GM06990 (cell line): Measurements from ENCODE around the gene CRYBA2.

Experiments used
- DNase-seq: peaks from one replicate; pipeline ENCODE4 v3.0.0-alpha.2; 2011; ENCODE audit not compliant: insufficient read length; ENCODE audit errors: extremely low read depth
- H3K27me3 ChIP-seq: replicated peaks from 2 replicates; pipeline ENCODE4 v1.6.0; 2011; ENCODE audit warnings: low read length; ENCODE audit not compliant: control insufficient read depth, insufficient read depth
- H3K36me3 ChIP-seq: 2 replicates; pipeline ENCODE4 v1.5.1; 2011; ENCODE audit warnings: low read length; ENCODE audit not compliant: control insufficient read depth, insufficient read depth
- H3K4me3 ChIP-seq: replicated peaks from 2 replicates; pipeline ENCODE4 v1.5.1; 2011; ENCODE audit warnings: low read depth, mild to moderate bottlenecking, control low read depth, low read length
- TF ChIP-seq, protein P1 (sequence below): IDR thresholded peaks from 2 replicates; pipeline ENCODE4 v1.5.1; 2011; ENCODE audit warnings: low read length, control low read depth, mild to moderate bottlenecking, inconsistent platforms; ENCODE audit not compliant: insufficient read depth, poor library complexity, severe bottlenecking

Gene CRYBA2

DNA sequence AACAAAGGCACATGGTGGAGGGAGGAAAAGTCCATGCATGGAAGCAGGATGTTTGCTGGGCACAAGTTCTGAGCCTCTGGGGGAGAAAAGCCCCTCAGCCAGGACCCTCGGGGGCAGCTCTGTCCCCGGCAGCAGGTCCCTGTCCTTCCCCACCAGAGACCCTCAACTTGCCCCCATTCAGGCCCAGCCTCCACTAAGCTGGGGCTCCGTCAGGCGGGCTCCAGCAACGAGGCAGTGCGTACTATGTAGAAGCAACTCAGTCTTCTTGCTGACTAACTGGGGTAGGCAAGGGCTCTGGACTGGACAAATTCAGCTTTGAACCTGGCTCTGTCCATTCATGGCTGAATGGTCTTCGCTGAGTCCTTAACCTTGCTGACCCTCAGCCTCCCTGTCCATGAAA, 25.1 kb upstream of the CRYBA2 start:
- H3K27me3 ChIP-seq = peaks cover 1% of the 10 kb centered on the region; the same call in 1 of the 2 replicates
- TF ChIP-seq, protein P1, sequence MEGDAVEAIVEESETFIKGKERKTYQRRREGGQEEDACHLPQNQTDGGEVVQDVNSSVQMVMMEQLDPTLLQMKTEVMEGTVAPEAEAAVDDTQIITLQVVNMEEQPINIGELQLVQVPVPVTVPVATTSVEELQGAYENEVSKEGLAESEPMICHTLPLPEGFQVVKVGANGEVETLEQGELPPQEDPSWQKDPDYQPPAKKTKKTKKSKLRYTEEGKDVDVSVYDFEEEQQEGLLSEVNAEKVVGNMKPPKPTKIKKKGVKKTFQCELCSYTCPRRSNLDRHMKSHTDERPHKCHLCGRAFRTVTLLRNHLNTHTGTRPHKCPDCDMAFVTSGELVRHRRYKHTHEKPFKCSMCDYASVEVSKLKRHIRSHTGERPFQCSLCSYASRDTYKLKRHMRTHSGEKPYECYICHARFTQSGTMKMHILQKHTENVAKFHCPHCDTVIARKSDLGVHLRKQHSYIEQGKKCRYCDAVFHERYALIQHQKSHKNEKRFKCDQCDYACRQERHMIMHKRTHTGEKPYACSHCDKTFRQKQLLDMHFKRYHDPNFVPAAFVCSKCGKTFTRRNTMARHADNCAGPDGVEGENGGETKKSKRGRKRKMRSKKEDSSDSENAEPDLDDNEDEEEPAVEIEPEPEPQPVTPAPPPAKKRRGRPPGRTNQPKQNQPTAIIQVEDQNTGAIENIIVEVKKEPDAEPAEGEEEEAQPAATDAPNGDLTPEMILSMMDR = no peak
- no peak overlapping the region for H3K4me3 ChIP-seq
- DNase-seq = no peak
- H3K36me3 ChIP-seq = no peaks in the 10 kb centered on the region

DNA sequence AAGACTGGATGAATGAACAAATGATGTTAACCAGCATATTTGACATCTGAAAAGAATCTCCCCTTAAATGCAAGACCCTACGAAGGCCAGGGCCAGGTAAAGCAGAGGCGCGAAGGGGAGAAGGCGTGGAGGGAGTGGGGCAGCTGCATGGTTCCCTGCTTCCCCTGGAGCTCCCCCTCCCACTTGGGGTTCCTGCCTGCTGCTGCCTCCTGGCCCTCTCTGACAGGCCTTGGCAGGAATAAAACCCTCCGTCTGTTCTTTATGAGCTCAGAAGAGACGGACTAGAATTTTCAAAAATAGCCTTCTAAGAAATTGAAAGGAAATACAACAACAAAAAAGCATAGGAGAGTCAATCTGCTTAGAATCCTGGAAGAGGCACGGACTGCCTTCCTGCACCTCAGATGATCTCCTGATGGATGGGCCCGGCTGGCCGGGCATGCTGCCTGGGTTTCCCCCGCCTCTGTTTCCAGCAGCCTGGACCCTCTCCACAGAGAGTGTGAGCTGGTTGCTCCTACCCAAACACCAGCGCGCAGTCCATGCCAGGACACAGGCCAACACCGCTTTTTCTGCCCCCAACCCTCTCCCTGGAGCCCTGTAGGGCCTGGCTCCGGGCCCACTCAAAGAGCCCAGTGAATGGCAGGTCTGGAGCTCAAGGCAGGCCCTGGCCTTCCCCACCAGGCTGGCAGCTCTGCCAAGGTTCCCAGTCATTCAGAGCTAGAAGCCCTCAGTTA, 24.1 kb upstream of the CRYBA2 start:
- Histone ChIP-seq H3K36me3 (no peaks in the 10 kb centered on the region), H3K27me3 (peaks cover 1% of the 10 kb centered on the region; the same call in 1 of the 2 replicates), H3K4me3 (no peak overlapping the region)
- TF ChIP-seq, protein P1 = no peak
- DNase-seq = no peak

DNA sequence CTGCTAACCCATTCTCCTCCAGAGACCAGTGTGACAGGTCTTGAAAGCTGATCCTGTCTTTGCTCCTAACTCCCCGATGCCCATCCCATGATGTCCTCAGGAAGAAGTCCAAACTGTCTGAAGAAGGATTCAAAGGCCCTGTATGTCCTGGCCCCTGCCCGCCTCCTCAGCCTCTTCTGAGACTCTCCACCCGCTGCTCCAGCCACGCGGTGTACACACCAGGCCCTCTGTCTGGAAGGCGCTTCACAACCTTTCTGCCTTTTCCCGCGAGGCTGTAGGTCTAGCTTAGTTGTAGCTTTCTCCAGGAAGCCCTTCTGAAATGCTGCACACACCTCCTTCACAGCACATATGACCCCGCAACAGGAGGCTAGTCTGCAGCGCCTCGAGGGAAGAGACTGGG, 23.5 kb upstream of the CRYBA2 start:
- no peak for DNase-seq
- H3K4me3 ChIP-seq = no peak overlapping the region
- no peaks in the 10 kb centered on the region for H3K36me3 ChIP-seq
- H3K27me3 ChIP-seq = peaks cover 1% of the 10 kb centered on the region; the same call in 1 of the 2 replicates
- TF ChIP-seq, protein P1 = no peak

DNA sequence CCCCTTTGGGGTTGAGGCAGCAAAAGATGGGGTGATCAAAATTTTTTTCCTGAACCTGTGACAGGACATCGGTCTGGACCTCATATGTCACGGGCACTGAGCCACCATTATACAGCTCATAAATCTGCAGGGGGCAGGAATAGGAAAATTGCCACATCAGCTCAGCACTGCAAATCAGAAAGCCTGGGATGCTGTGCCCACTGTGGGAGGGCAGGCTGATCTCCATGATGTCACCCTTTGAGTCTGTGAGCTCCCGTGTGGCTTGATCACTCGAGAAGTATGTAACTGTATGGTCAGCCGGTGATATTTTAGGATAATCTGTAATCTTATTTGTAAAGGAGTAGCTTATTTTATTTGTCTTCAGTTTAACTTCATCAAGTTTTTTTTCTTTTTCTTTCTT, 17.7 kb upstream of the CRYBA2 start:
- Histone ChIP-seq H3K4me3 (no peak overlapping the region), H3K36me3 (no peaks in the 10 kb centered on the region), H3K27me3 (no peaks in the 10 kb centered on the region; the same call in 1 of the 2 replicates)
- TF ChIP-seq, protein P1 = no peak
- no peak for DNase-seq

DNA sequence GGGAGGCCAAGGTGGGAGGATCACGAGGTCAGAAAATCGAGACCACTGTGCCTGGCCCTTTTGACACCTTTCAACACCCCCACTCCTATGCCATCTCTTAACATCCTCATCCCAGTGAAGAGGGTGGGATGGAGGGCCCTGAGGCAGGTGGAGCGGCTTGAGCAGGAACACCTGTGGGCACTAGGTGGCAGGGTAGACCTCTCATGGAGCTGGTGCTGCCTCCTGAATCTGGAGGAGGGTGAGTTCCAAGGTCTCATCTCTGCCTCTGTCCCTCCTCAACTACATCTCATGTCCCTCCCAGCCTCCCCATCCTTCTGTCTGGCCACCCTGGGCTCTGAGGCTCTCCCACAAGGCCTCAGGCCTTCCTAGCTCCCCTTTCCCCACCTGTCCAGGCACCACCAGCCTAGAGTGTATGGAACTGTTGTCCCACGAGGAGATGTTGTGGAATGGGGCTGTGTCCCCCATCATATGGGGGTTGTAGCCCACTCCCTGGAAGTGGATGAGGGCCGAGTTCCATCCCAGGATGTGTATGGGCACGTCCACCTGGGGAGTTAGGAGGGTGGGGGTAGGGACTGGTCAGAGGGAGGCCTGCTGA, 17.0 kb upstream of the CRYBA2 start:
- H3K4me3 ChIP-seq = no peak overlapping the region
- DNase-seq = no peak
- H3K36me3 ChIP-seq = no peaks in the 10 kb centered on the region
- TF ChIP-seq, protein P1 = peak; percentile 74
- H3K27me3 ChIP-seq = no peaks in the 10 kb centered on the region; the same call in 1 of the 2 replicates
